NT2/D1 (cell line): ENCODE results near the gene STK11.

ENCODE experiments used
- YY1 ChIP-seq: IDR thresholded peaks from 2 replicates; pipeline ENCODE4 v1.6.1; 2011; ENCODE audit not compliant: insufficient read length, insufficient read depth
- ZNF274 ChIP-seq: IDR thresholded peaks from 2 replicates; pipeline ENCODE4 v1.6.1; 2011; ENCODE audit warnings: mild to moderate bottlenecking, low read depth, low read length

- TF ChIP-seq YY1 (no peak), ZNF274 (no peak)
These were observed 27.1 kb downstream of the STK11 start for GRCh38 chr19:1232652-1233072.
